IPS-11a (cell line): ENCODE data around the gene DOP1B.

Experiments used
- H3K4me3 ChIP-seq: one replicate; pipeline ENCODE4 v1.5.1; 2013; ENCODE audit warnings: low read depth, low read length, control low read depth

DOP1B gene

GRCh38 chr21:36202726-36203602, 46.3 kb downstream of the DOP1B start:
- H3K4me3 ChIP-seq, result no peak overlapping the region

GRCh38 chr21:36203603-36203889, 46.9 kb downstream of the DOP1B start:
- no peak overlapping the region for H3K4me3 ChIP-seq

GRCh38 chr21:36204980-36205379, 48.4 kb downstream of the DOP1B start:
- no peak overlapping the region for H3K4me3 ChIP-seq

- no peak overlapping the region for H3K4me3 ChIP-seq
Measured at GRCh38 chr21:36205962-36206361, 49.3 kb downstream of the DOP1B start.
